Muscle layer of colon (tissue), 2 donors: ENCODE results near the gene KCNIP3.

Experiments
- H3K27ac ChIP-seq: one replicate; pipeline ENCODE4 v1.7.0; 2013; ENCODE audit warnings: low read depth, mild to moderate bottlenecking, low read length, moderate library complexity
- H3K27me3 ChIP-seq, 2 donors: one replicate each; pipeline ENCODE4 v1.7.0; 2013; ENCODE audit warnings: low read length in 2 of 2, mild to moderate bottlenecking in 2 of 2; ENCODE audit not compliant: insufficient read depth in 2 of 2, control insufficient read depth in 1 of 2
- H3K36me3 ChIP-seq: one replicate; pipeline ENCODE4 v1.7.0; 2013; ENCODE audit warnings: mild to moderate bottlenecking, low read length; ENCODE audit not compliant: insufficient read depth
- H3K4me1 ChIP-seq: one replicate; pipeline ENCODE4 v1.7.0; 2013; ENCODE audit warnings: mild to moderate bottlenecking, low read length; ENCODE audit not compliant: insufficient read depth
- H3K4me3 ChIP-seq, 2 donors: one replicate each; pipeline ENCODE4 v1.7.0; 2013; ENCODE audit warnings: low read length in 2 of 2, low read depth in 1 of 2, mild to moderate bottlenecking in 1 of 2, moderate library complexity in 1 of 2
- H3K9ac ChIP-seq: one replicate; pipeline ENCODE4 v1.7.0; 2013; ENCODE audit warnings: low read length
- H3K9me3 ChIP-seq: one replicate; pipeline ENCODE4 v1.7.0; 2013; ENCODE audit warnings: mild to moderate bottlenecking, low read length
- donor health status: abdominal sarcoma.
- donor health status: Adenocarcinoma of cecum.

KCNIP3 gene

DNA sequence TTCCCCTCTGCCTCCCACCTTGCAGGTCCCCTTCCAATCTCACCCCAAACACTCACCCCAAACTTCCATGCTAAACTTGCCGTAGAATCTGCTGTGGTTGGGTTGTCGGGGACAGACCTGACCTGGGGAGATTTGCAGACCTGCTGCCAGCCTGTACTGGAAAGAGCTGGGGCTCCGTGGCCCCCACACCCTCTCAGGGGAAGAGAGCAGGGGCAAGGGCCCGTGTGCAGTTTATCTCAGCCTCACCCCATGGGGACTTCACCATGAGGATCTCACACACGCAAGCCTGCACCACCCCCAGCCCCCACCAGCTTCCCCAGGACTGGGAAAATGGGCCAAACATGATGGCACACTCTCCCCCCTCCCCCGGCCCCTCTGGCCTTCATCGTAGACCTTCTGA lies 30.7 kb downstream of the KCNIP3 start:
- no peaks in the 10 kb centered on the region for H3K9me3 ChIP-seq
- H3K4me3 ChIP-seq = no peak overlapping the region
- H3K27me3 ChIP-seq = no peaks in the 10 kb centered on the region
- no peaks in the 10 kb centered on the region for H3K36me3 ChIP-seq
- H3K9ac ChIP-seq = no peak overlapping the region
- no peak overlapping the region for H3K27ac ChIP-seq
- H3K4me1 ChIP-seq = no peaks in the 10 kb centered on the region

DNA sequence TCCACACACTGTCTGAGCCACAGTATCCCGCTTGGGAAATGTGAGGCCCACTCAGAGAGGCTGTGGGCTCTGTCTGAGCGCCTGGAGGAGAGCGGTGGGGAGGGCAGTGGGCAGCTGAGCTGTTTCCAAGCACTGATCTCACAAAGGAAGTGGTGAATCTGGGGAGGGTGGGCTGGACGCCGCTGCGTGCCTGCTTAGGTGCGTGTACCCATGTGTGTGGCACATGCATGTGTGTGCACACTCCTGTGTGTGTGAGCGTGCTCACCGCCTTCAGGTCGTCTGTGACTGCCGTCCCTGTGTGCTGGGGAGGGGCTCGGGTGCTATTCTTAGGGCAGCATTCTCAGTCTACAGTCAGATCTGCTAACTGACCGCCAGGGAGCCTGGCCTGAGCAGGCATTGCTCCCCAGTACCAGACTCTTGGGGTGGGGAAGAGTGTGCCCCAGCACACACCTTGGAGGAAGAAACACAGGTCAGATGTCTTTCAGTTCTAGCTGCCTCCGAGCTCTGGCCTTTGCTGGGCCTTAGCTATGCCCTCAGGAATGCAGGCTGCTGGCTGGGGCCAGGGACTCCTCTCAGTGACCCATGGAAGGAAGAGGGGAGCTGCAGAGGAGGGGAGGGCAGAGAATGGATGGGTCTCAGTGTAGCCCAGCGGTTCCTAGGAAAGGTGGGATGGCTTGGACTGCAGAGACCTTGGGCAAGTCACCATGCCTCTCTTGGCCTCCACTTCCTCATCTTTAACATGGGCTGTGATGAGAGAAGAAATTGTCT lies 31.4 kb downstream of the KCNIP3 start:
- H3K9me3 ChIP-seq = no peaks in the 10 kb centered on the region
- no peaks in the 10 kb centered on the region for H3K36me3 ChIP-seq
- no peak overlapping the region for H3K27ac ChIP-seq
- H3K4me3 ChIP-seq = no peak overlapping the region
- H3K4me1 ChIP-seq = peaks cover 3% of the 10 kb centered on the region
- H3K9ac ChIP-seq = no peak overlapping the region
- H3K27me3 ChIP-seq = no peaks in the 10 kb centered on the region

DNA sequence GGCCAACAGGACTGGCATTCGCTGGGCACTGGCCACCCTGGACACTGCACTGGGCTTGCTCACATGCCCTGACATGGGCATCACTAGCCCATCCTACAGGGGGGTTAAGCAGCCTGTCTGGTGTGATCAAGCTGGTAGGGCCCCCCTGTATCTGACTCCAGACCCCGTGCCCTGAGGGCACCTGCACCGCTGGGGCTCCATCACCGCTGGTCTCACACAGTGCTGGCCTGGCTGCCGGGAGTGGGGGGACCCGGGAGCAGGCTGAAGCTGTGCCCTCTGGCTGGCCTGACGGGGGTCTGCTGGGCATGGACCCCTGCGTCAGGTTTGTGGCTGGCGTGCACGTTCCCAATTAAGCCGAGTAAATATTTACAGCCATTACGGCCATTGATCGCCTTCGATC lies 32.3 kb downstream of the KCNIP3 start:
- Histone ChIP-seq H3K36me3 (no peaks in the 10 kb centered on the region), H3K9me3 (no peaks in the 10 kb centered on the region), H3K4me1 (peaks cover 9% of the 10 kb centered on the region), H3K9ac (no peak overlapping the region), H3K27ac (no peak overlapping the region), H3K4me3 (no peak overlapping the region), H3K27me3 (no peaks in the 10 kb centered on the region)

DNA sequence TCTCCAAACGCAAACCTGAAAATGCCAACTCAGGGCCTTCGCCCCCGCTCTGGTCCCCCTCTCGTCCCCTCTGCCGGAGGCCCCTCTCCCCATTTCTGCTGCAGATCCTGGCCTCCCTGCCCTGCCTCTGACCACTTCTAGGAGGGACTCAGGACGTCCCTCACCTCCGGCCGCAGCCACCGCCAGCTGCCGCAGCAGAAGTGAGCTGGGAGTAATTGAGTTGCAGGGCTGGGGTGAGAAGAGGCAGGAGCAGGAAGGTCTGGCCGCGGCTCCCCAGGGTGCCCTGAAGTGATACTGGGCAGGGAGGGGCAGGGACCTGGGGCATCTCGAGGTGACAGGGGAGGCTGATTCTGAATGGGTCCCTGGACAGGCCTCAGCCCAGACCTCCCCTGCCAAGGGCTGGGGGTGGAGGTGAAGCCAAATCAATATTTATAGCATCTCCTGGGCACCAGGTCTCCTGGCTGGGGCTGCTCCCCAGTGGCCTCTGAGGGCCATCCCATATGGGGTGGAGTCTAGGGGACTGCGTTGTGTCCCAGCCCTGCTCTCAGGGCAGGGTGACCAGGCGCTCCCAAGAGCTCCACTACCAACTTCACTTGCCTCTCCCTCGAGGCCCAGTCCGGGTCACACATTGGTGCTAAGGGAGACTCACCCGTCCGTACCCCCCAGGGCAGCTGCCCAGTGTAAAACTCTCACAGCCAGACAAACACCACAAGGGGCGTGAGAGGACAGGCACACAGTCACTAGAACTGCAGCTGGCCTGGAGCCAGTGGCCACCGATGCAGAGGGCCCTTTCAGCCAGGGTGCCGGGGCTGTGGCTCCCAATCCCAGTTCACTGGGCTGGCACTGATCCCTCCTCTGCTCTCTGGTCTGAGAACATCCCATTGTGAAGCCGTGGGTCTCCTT lies 33.0 kb downstream of the KCNIP3 start:
- H3K36me3 ChIP-seq = no peaks in the 10 kb centered on the region
- H3K4me1 ChIP-seq = peaks cover 13% of the 10 kb centered on the region
- H3K27ac ChIP-seq = no peak overlapping the region
- no peaks in the 10 kb centered on the region for H3K27me3 ChIP-seq
- H3K4me3 ChIP-seq = no peak overlapping the region
- H3K9ac ChIP-seq = no peak overlapping the region
- H3K9me3 ChIP-seq = no peaks in the 10 kb centered on the region

DNA sequence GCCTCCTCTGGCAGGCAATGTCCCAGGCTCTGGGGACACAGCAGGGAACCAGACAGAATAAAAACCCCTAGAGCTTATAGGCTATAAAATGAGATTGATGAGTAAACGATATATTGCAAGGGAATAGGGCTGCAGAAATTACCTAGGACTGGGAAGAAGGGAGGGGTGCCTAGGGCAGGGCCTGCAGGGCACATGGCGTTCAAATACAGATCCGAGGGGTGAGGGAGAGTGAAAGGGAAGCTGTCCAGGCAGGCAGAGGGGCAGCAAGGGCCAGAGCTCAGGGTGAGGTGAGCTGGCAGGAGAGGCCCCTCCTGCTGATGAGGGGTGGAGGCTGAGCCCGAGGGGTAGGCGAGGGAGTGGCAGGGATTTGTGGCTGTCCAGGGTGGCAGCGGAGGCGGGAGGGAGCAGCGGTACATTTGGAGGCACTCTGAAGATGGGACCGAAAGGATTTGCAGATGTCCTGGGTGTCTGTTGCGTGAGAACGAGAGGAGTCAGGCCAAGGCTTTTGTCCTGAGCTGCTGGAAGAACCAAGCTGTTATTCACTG lies 33.7 kb downstream of the KCNIP3 start:
- H3K27ac ChIP-seq = no peak overlapping the region
- H3K9ac ChIP-seq = no peak overlapping the region
- H3K4me1 ChIP-seq = peaks cover 13% of the 10 kb centered on the region
- H3K36me3 ChIP-seq = no peaks in the 10 kb centered on the region
- no peaks in the 10 kb centered on the region for H3K27me3 ChIP-seq
- no peak overlapping the region for H3K4me3 ChIP-seq
- no peaks in the 10 kb centered on the region for H3K9me3 ChIP-seq

DNA sequence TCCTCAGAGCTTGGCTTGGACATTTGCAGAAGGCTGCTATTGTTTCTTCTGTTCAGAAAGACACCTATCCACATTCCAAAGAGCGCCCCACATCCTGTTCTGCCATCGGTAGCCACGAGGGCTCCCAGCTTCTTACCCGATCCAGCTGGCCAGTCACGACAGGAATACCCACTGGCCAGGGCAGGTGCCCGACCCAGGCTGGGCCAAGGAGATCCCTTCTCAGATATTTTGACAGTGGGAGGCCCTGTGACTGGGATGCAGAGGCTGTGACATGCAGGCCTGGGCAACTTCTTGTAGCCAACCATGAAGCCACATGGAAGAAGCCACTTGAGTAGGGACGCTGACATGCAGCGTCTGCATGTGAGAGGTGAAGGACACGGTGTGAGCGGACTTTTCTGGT lies 34.5 kb downstream of the KCNIP3 start:
- H3K36me3 ChIP-seq = no peaks in the 10 kb centered on the region
- peaks cover 13% of the 10 kb centered on the region for H3K4me1 ChIP-seq
- no peaks in the 10 kb centered on the region for H3K27me3 ChIP-seq
- no peak overlapping the region for H3K4me3 ChIP-seq
- H3K9me3 ChIP-seq = no peaks in the 10 kb centered on the region
- no peak overlapping the region for H3K27ac ChIP-seq
- H3K9ac ChIP-seq = no peak overlapping the region

DNA sequence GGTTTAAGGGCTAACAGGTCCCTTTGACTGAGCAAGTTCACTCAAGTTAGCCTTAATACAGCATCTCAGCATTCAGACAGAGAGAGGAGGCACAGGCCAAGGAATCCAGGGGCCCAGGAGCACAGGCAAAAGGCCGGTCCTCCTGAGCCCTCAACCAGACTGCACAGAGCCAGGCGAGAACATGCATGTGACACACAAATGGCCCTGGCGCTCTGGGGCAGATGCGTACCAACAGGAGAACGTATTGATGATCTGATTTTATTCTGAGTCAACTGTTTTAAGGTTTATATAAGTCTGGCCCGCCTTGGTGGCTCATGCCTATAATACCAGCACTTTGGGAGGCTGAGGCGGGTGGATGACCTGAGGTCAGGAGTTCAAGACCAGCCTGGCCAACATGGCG lies 34.9 kb downstream of the KCNIP3 start:
- Histone ChIP-seq H3K9ac (no peak overlapping the region), H3K36me3 (no peaks in the 10 kb centered on the region), H3K4me3 (no peak overlapping the region), H3K27ac (no peak overlapping the region), H3K9me3 (no peaks in the 10 kb centered on the region), H3K4me1 (peaks cover 13% of the 10 kb centered on the region), H3K27me3 (no peaks in the 10 kb centered on the region)

DNA sequence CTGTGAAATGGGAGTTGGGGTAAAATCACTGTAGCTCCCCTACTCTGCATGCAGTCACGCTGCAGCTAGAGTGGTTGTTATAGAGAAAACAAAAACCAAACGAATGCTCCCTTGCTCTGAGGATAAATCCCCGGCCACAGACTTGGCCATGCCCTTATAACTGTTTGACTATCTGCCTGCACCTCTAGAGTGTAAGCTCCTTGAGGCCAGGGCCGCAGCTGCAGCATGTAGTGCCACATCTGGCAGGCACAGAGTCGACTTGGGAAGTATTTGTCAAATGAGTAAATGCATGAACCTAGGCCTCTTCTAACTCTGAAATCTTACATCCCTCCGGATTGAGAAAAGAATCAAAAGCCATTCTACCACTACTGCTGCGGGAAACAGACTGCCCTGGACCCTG lies 35.9 kb downstream of the KCNIP3 start:
- no peaks in the 10 kb centered on the region for H3K9me3 ChIP-seq
- peaks cover 13% of the 10 kb centered on the region for H3K4me1 ChIP-seq
- H3K4me3 ChIP-seq = no peak overlapping the region
- no peak overlapping the region for H3K9ac ChIP-seq
- no peaks in the 10 kb centered on the region for H3K36me3 ChIP-seq
- no peaks in the 10 kb centered on the region for H3K27me3 ChIP-seq
- no peak overlapping the region for H3K27ac ChIP-seq

DNA sequence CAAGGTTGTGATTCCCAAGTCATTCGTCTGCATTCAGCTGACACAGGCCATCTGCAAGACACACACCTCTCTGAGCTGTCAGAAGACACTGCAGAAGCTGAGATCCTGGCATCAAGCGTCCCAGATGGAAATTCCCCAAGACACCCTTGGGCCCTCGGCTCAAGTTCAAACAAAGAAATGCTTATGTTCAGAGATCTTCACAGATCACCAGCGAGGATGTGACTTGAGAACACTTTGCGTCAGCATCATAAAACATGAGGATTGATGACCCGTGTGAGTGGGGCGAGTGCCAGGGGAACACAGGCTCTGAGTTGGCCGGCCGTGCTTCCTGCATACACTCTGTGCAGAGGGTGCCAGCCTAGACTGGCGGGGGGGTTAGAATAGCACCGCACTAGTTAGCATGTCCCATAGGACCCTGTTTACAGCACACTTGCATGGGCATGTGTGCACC lies 36.8 kb downstream of the KCNIP3 start:
- no peaks in the 10 kb centered on the region for H3K27me3 ChIP-seq
- no peaks in the 10 kb centered on the region for H3K36me3 ChIP-seq
- H3K9me3 ChIP-seq = no peaks in the 10 kb centered on the region
- peak overlapping the region; percentile 47 for H3K27ac ChIP-seq
- H3K4me3 ChIP-seq = no peak overlapping the region
- no peak overlapping the region for H3K9ac ChIP-seq
- peaks cover 13% of the 10 kb centered on the region for H3K4me1 ChIP-seq

DNA sequence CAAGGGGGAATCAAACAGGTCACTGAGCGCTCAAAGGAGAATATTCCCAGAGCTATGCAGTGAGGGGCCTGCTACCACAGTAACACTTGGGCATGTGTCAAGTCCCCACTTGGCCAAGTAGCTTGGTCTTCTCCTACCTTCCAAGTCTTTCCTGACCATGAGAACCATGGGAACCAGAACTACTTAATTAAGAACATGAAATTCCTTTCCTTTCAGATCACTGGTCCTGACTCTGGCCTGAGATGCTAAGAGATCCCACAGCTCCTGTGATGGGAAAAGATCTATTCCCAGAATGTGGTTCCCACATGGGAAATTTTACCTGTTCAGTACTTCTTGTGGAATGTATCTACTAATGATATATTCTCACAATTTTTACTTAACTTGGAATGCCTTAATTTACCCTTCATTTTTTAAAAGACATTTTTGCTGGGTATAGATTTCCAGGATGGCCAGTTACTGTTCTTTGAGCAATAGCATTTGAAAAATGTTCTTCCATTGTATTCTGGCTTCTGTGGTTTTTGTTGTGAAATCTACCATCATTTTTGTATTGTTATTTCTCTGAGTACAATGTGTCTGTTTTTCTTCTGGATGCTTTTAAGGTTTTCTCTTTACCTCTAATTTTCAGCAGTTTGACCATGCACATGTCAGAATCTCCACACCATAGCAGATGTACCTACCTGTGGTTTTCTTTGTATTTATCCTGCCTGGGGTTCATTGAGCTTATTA lies 37.9 kb downstream of the KCNIP3 start:
- Histone ChIP-seq H3K9me3 (no peaks in the 10 kb centered on the region), H3K27ac (no peak overlapping the region), H3K27me3 (no peaks in the 10 kb centered on the region), H3K9ac (no peak overlapping the region), H3K4me3 (no peak overlapping the region), H3K36me3 (no peaks in the 10 kb centered on the region), H3K4me1 (peaks cover 13% of the 10 kb centered on the region)

DNA sequence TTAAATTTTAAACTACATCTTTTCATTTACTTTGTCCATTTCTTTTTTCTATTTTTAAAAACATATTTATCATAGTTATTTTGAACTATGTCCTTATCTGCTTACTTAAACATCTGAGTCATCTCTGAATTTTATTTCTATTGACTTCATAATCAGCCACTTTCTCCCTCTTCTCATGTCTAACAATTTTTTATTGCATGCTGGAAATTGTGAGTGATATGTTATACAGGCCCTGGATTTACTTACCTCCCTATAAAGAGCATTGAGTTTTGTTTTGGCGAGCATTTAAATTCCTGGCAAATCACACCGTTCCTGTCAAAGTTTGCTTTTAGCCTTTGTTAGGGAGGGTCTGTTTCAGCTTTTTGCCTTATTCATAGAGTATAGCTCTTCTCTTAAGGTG lies 39.3 kb downstream of the KCNIP3 start:
- no peak overlapping the region for H3K27ac ChIP-seq
- peaks cover 13% of the 10 kb centered on the region for H3K4me1 ChIP-seq
- no peaks in the 10 kb centered on the region for H3K27me3 ChIP-seq
- H3K4me3 ChIP-seq = no peak overlapping the region
- H3K9me3 ChIP-seq = no peaks in the 10 kb centered on the region
- H3K9ac ChIP-seq = no peak overlapping the region
- no peaks in the 10 kb centered on the region for H3K36me3 ChIP-seq
